ENCODE measurements around the gene LSM3.

LSM3 gene

GRCh38 chr3:14150491-14151230 lies 28.0 kb upstream of the LSM3 start:
- Histone ChIP-seq H3K27me3 (no peaks in the 10 kb centered on the region), H3K4me1 (peaks cover 0 to 32% (median 21%) of the 10 kb centered on the region in 4 donors), H3K4me3 (no peak overlapping the region), H3K36me3 (peaks cover 38 to 89% (median 67%) of the 10 kb centered on the region in 3 donors), H3K27ac (no peak overlapping the region), H3K9me3 (no peaks in the 10 kb centered on the region)
- no peak for DNase-seq
- TF ChIP-seq CTCF (IDR thresholded peaks at IDR 0.05): no peak
- intact Hi-C loops (cut with DNase I; ENCODE audit: low total_unique reads): no loop called here

GRCh38 chr3:14151471-14152083 lies 27.0 kb upstream of the LSM3 start:
- Histone ChIP-seq H3K27me3 (no peaks in the 10 kb centered on the region), H3K27ac (no peak overlapping the region), H3K9me3 (no peaks in the 10 kb centered on the region), H3K4me1 (peaks cover 0 to 22% (median 13%) of the 10 kb centered on the region in 4 donors), H3K4me3 (no peak overlapping the region), H3K36me3 (peaks cover 46 to 89% (median 67%) of the 10 kb centered on the region in 3 donors)
- no peak for DNase-seq
- intact Hi-C loops (cut with DNase I; ENCODE audit: low total_unique reads): no loop called here
- TF ChIP-seq CTCF (IDR thresholded peaks at IDR 0.05): no peak

GRCh38 chr3:14152233-14152962 lies 26.2 kb upstream of the LSM3 start:
- Histone ChIP-seq H3K9me3 (no peaks in the 10 kb centered on the region), H3K4me1 (peaks cover 0 to 14% (median 6%) of the 10 kb centered on the region in 4 donors), H3K27me3 (no peaks in the 10 kb centered on the region), H3K36me3 (peaks cover 47 to 89% (median 68%) of the 10 kb centered on the region in 3 donors), H3K27ac (no peak overlapping the region), H3K4me3 (no peak overlapping the region)
- TF ChIP-seq CTCF (IDR thresholded peaks at IDR 0.05): no peak
- intact Hi-C loops (cut with DNase I; ENCODE audit: low total_unique reads): no loop called here
- DNase-seq: no peak

GRCh38 chr3:14152963-14153355 lies 25.7 kb upstream of the LSM3 start:
- no peak for DNase-seq
- no peak for TF ChIP-seq CTCF (IDR thresholded peaks at IDR 0.05)

GRCh38 chr3:14153663-14154062 lies 25.0 kb upstream of the LSM3 start:
- no peak for TF ChIP-seq CTCF (IDR thresholded peaks at IDR 0.05)
- intact Hi-C loops (cut with DNase I; ENCODE audit: low total_unique reads): no loop called here
- Histone ChIP-seq H3K27ac (no peak overlapping the region), H3K4me3 (no peak overlapping the region), H3K9me3 (no peaks in the 10 kb centered on the region), H3K4me1 (peaks cover 0 to 2% (median 0%) of the 10 kb centered on the region in 4 donors), H3K27me3 (no peaks in the 10 kb centered on the region), H3K36me3 (peaks cover 58 to 89% (median 68%) of the 10 kb centered on the region in 3 donors)
- DNase-seq: no peak

More at GRCh38 chr3:14152963-14153355, 25.7 kb upstream of the LSM3 start:
- no peaks in the 10 kb centered on the region for H3K27me3 ChIP-seq
- peaks cover 51 to 89% (median 68%) of the 10 kb centered on the region in 3 donors for H3K36me3 ChIP-seq
- intact Hi-C loops (cut with DNase I; ENCODE audit: low total_unique reads): no loop called here
- H3K4me1 ChIP-seq: peaks cover 0 to 9% (median 2%) of the 10 kb centered on the region in 4 donors
- no peaks in the 10 kb centered on the region for H3K9me3 ChIP-seq
- H3K27ac ChIP-seq: no peak overlapping the region
- no peak overlapping the region for H3K4me3 ChIP-seq
